ENCODE results near the gene POLD1.

POLD1 gene

DNA sequence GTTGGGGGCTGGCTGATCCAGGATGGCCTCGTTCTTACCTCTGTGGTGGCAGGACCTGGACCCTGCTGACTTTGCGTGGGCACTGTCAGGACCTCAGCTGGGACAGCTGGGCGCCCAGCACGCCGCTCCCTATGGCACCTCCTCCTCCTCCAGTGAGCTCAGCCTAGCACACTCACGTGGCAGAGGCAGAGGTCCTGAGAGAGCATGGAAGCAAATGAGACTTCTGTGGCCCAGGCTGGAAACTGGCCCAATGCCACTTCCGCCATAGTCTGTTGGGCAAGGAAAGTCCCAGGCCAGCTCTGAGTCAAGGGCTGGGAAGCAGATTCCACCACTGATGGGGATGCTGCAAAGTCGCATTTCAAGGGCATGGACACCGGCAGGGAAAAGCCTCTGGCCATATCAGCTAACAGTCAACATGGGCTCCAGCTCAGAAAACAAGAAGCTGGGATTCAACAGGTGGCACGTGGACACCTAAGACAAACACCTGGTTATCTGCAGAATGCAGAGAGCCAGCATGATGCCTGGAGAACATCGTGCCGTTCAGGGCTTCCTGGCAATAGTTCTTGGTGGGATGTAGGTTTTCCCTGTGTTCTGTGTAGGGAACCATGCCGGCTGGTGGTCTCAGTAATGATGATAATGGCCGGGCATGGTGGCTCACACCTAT, 65.2 kb downstream of the POLD1 start:
- Histone ChIP-seq H3K36me3 (no peaks in the 10 kb centered on the region), H3K4me1 (ENCODE audit: control insufficient read depth in 1 of 2, insufficient read depth in 1 of 2, low read depth in 1 of 2, low read length in 1 of 2) (no peaks in the 10 kb centered on the region), H3K27me3 (peaks cover 29% of the 10 kb centered on the region), H3K27ac (no peak overlapping the region), H3K9me3 (no peaks in the 10 kb centered on the region), H3K4me3 (ENCODE audit: low read depth in 1 of 2, low read length in 1 of 2) (no peak overlapping the region)
- TF ChIP-seq, protein P1, sequence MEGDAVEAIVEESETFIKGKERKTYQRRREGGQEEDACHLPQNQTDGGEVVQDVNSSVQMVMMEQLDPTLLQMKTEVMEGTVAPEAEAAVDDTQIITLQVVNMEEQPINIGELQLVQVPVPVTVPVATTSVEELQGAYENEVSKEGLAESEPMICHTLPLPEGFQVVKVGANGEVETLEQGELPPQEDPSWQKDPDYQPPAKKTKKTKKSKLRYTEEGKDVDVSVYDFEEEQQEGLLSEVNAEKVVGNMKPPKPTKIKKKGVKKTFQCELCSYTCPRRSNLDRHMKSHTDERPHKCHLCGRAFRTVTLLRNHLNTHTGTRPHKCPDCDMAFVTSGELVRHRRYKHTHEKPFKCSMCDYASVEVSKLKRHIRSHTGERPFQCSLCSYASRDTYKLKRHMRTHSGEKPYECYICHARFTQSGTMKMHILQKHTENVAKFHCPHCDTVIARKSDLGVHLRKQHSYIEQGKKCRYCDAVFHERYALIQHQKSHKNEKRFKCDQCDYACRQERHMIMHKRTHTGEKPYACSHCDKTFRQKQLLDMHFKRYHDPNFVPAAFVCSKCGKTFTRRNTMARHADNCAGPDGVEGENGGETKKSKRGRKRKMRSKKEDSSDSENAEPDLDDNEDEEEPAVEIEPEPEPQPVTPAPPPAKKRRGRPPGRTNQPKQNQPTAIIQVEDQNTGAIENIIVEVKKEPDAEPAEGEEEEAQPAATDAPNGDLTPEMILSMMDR (IDR thresholded peaks at IDR 0.05) = no peak

GRCh38 chr19:50450369-50451222, 66.4 kb downstream of the POLD1 start:
- H3K36me3 ChIP-seq = no peaks in the 10 kb centered on the region
- TF ChIP-seq, protein P1 (IDR thresholded peaks at IDR 0.05) = no peak
- no peak overlapping the region for H3K27ac ChIP-seq
- no peak overlapping the region for H3K4me3 ChIP-seq (ENCODE audit: low read depth in 1 of 2, low read length in 1 of 2)
- H3K4me1 ChIP-seq (ENCODE audit: control insufficient read depth in 1 of 2, insufficient read depth in 1 of 2, low read depth in 1 of 2, low read length in 1 of 2) = no peaks in the 10 kb centered on the region
- H3K27me3 ChIP-seq = peaks cover 29% of the 10 kb centered on the region
- H3K9me3 ChIP-seq = no peaks in the 10 kb centered on the region

GRCh38 chr19:50451223-50451534, 67.0 kb downstream of the POLD1 start:
- H3K36me3 ChIP-seq = no peaks in the 10 kb centered on the region
- peaks cover 29% of the 10 kb centered on the region for H3K27me3 ChIP-seq
- no peak overlapping the region for H3K4me3 ChIP-seq (ENCODE audit: low read depth in 1 of 2, low read length in 1 of 2)
- no peak overlapping the region for H3K27ac ChIP-seq
- no peaks in the 10 kb centered on the region for H3K4me1 ChIP-seq (ENCODE audit: control insufficient read depth in 1 of 2, insufficient read depth in 1 of 2, low read depth in 1 of 2, low read length in 1 of 2)
- TF ChIP-seq, protein P1 (IDR thresholded peaks at IDR 0.05) = no peak
- no peaks in the 10 kb centered on the region for H3K9me3 ChIP-seq

DNA sequence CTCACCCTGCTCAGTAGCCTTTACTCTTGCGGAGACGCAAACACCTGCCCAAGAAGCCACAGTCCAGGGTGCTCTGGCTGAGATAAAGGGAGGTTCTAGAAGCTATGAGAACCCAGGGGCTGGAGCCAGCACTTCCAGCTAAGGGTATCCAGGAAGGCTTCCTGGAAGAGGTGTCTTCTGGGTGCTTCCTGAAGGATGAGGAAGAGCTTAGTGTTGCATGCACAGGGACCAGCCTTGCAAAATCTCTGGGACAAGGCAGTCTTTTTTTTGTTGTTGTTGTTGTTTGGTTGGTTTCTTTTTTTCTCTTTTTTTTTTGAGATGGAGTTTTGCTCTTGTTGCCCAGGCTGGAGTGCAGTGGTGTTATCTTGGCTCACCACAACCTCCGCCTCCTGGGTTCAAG, 69.1 kb downstream of the POLD1 start:
- H3K36me3 ChIP-seq = no peaks in the 10 kb centered on the region
- no peak overlapping the region for H3K4me3 ChIP-seq (ENCODE audit: low read depth in 1 of 2, low read length in 1 of 2)
- TF ChIP-seq, protein P1 (IDR thresholded peaks at IDR 0.05) = no peak
- no peaks in the 10 kb centered on the region for H3K4me1 ChIP-seq (ENCODE audit: control insufficient read depth in 1 of 2, insufficient read depth in 1 of 2, low read depth in 1 of 2, low read length in 1 of 2)
- H3K9me3 ChIP-seq = no peaks in the 10 kb centered on the region
- H3K27ac ChIP-seq = no peak overlapping the region
- peaks cover 45% of the 10 kb centered on the region for H3K27me3 ChIP-seq

GRCh38 chr19:50455992-50456391, 71.8 kb downstream of the POLD1 start:
- no peak overlapping the region for H3K4me3 ChIP-seq (ENCODE audit: low read depth in 1 of 2, low read length in 1 of 2)
- TF ChIP-seq, protein P1 (IDR thresholded peaks at IDR 0.05) = no peak
- H3K36me3 ChIP-seq = no peaks in the 10 kb centered on the region
- H3K27ac ChIP-seq = no peak overlapping the region
- H3K4me1 ChIP-seq (ENCODE audit: control insufficient read depth in 1 of 2, insufficient read depth in 1 of 2, low read depth in 1 of 2, low read length in 1 of 2) = no peaks in the 10 kb centered on the region
- peaks cover 55% of the 10 kb centered on the region for H3K27me3 ChIP-seq
- H3K9me3 ChIP-seq = no peaks in the 10 kb centered on the region

Data from neutrophil (primary cell).